T1000 (cell line): ENCODE results near the gene DNAJC15.
"Not testable (repeated sequence)": the region's sequence is repeated elsewhere in the genome, so short reads cannot be mapped to it uniquely, and the experiment has no call there.

ENCODE experiments used
- DNase-seq: peaks from one replicate; lab custom pipeline; 2025; ENCODE audit warnings: mixed read lengths; lab: John Stamatoyannopoulos, UW

DNAJC15 gene

GRCh38 chr13:43044720-43045301 lies 21.4 kb downstream of the DNAJC15 start:
- DNase-seq, result no peak

DNA sequence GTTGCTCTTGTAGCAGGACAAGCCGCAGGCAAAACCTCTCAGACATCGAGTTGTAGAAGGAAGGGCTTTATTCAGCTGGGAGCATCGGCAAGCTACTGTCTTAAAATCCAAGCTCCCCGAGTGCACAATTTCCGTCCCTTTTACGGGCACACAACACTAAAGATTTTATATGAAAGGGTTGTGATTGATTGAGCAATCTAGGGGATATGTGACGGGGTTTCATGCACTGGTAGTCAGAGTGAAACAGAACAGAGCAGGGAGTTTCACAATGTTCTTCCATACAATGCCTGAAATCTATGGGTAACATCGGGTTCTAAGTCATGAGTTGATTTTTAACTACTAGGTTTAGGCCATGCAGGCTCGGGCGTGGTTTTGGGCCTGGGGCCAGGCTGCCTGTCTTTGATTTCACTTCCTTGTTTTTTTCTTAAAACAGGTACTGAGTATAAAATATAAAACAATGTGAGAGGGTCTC lies 22.0 kb downstream of the DNAJC15 start:
- not testable (repeated sequence) for DNase-seq

- DNase-seq, result no peak
These were observed 22.9 kb downstream of the DNAJC15 start for GRCh38 chr13:43046259-43046658.

- peak; percentile 5 for DNase-seq
These were observed 31.7 kb downstream of the DNAJC15 start for GRCh38 chr13:43054803-43055802.

GRCh38 chr13:43057653-43058317 lies 34.4 kb downstream of the DNAJC15 start:
- no peak for DNase-seq

DNA sequence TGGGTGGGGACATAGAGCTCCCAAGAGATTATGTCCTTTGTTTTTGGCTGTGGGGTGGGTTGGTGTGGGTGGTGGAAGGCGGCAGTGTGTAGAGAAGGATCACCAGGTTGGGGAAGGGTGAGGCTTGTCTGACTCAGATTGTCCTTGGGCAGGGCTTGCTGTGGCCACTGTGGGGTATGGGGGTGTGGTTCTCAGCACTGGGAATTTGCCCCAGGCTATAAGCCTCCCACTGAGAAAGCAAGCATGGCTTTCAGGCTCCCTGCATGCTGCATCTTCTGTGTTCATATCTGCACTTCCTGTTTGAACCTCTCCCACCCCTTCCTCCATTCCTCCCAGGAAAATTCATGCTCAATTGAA lies 34.9 kb downstream of the DNAJC15 start:
- peak; percentile 61 for DNase-seq

GRCh38 chr13:43058831-43059230 lies 35.4 kb downstream of the DNAJC15 start:
- no peak for DNase-seq

- not testable (repeated sequence) for DNase-seq
These were observed 36.4 kb downstream of the DNAJC15 start for GRCh38 chr13:43059779-43060178.

- DNase-seq, result not testable (repeated sequence)
These were observed 37.4 kb downstream of the DNAJC15 start for GRCh38 chr13:43060806-43061205.

GRCh38 chr13:43061496-43062280 lies 38.3 kb downstream of the DNAJC15 start:
- no peak for DNase-seq

GRCh38 chr13:43071824-43072223 lies 48.4 kb downstream of the DNAJC15 start:
- DNase-seq, result no peak

DNA sequence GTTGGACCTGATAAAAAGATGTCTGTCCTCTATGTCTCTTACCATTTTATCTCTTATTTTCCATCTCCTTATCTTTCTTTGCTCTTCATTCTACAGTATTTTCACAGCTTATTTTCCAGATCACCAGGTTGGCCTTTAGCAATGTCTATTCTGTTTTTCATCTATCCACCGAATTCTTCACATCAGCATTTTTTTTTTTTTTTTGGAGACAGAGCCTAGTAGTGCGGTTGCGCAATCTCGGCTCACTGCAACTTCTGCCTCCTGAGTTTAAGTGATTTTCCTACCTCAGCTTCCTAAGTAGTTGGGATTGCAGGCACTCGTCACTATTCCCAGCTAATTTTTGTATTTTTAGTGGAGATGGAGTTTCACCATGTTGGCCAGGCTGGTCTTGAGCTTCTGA lies 49.0 kb downstream of the DNAJC15 start:
- no peak for DNase-seq

GRCh38 chr13:43074824-43075510 lies 51.6 kb downstream of the DNAJC15 start:
- DNase-seq, result no peak

GRCh38 chr13:43075511-43075902 lies 52.1 kb downstream of the DNAJC15 start:
- DNase-seq, result not testable (repeated sequence)

DNA sequence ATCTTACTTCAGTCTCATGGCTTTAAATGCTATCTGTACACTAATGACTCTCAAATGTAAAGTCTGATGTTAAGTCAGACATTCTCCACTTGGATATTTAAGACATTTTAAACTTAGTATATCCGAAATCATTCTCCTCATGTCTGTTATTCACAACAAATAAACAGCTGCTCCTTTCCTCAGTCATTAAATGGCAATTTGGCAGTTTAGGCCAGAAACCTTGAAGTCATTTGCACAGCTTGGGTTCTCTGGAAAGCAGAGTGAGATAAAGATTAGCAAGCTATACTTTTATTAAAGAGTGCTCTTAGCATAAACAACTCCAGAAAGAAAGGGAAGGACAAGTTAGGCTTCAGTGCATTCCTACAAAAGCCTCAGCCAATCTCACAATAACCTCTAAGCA lies 53.7 kb downstream of the DNAJC15 start:
- DNase-seq, result no peak

GRCh38 chr13:43077461-43077860 lies 54.1 kb downstream of the DNAJC15 start:
- DNase-seq, result no peak

- DNase-seq, result no peak
These were observed 54.5 kb downstream of the DNAJC15 start for GRCh38 chr13:43077906-43078305.

DNA sequence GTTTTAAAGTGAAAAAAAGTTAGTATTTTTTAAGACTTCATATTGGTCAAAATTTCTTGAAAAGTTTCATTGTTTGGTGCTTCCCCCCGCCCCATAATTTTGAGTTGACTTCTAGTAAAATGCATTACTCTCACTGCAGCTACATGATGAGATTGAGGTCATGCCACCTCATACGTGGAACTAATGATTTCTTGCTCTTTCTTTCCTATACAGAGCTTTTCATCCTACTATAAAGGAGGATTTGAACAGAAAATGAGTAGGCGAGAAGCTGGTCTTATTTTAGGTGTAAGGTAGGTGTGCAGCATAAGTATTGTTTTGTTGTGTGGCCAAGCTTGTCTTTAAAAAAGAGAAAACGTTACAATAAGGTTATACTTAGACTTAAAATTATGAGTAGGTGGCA lies 55.0 kb downstream of the DNAJC15 start:
- DNase-seq, result no peak

- no peak for DNase-seq
These were observed 56.1 kb downstream of the DNAJC15 start for GRCh38 chr13:43079392-43079931.

DNA sequence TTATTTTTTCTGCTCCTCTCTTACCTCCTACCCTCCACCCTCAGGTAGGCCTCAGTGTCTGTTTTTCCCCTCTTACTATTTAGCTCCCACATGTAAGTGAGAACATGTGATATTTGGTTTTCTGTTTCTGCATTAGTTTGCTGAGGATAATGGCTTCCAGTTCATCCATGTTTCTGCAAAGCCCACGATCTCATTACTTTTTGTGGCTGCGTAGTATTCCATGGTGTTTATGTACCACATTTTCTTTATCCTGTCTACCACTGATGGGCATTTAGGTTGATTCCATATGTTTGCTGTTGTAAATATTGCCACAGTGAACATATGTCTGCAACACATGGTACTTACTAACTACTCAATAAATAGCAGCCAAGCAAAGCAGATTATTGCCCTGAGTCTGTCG lies 56.8 kb downstream of the DNAJC15 start:
- DNase-seq, result no peak

DNA sequence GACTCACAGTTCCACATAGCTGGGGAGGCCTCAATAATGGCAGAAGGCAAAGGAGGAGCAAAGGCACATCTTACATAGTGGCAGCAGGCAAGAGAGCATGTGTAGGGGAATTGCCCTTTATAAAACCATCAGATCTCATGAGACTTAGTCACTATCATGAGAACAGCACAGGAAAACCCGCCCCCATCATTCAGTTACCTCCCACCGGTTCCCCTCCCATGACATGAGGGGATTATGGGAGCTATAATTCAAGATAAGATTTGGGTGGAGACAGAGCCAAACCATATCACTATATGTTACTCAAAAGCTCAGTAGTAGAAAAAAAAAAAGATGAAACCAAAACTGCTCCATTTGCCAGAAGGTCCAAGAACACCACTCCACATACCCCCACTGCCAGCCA lies 58.5 kb downstream of the DNAJC15 start:
- no peak for DNase-seq
